HG02798 (cell line): Measurements from ENCODE around the gene SERPINF2.
"Not testable (repeated sequence)": the region's sequence is repeated elsewhere in the genome, so short reads cannot be mapped to it uniquely, and the experiment has no call there.

Experiments
- ATAC-seq: cut with Tn5 transposase; IDR thresholded peaks from one replicate; pipeline ENCODE4 v1.9.1; 2021; ENCODE audit warnings: mild to moderate bottlenecking; ENCODE audit not compliant: unreplicated experiment, poor library complexity

SERPINF2 gene

GRCh38 chr17:1758807-1759206 lies 16.1 kb downstream of the SERPINF2 start:
- ATAC-seq, result no peak

- ATAC-seq, result no peak
Measured at GRCh38 chr17:1759529-1759928, 16.9 kb downstream of the SERPINF2 start.

GRCh38 chr17:1762233-1762900 lies 19.7 kb downstream of the SERPINF2 start:
- ATAC-seq, result no peak

GRCh38 chr17:1762901-1763898 lies 20.5 kb downstream of the SERPINF2 start:
- ATAC-seq, result no peak

GRCh38 chr17:1764284-1764683 lies 21.6 kb downstream of the SERPINF2 start:
- ATAC-seq, result no peak

- ATAC-seq, result not testable (repeated sequence)
Measured at GRCh38 chr17:1764705-1765104, 22.0 kb downstream of the SERPINF2 start.

GRCh38 chr17:1765576-1765975 lies 22.9 kb downstream of the SERPINF2 start:
- no peak for ATAC-seq

GRCh38 chr17:1766382-1767135 lies 23.9 kb downstream of the SERPINF2 start:
- ATAC-seq, result no peak

- no peak for ATAC-seq
Measured at GRCh38 chr17:1767358-1767757, 24.7 kb downstream of the SERPINF2 start.

- no peak for ATAC-seq
Measured at GRCh38 chr17:1769822-1770477, 27.3 kb downstream of the SERPINF2 start.

- ATAC-seq, result not testable (repeated sequence)
Measured at GRCh38 chr17:1773000-1773695, 30.5 kb downstream of the SERPINF2 start.

- no peak for ATAC-seq
Measured at GRCh38 chr17:1773696-1774181, 31.1 kb downstream of the SERPINF2 start.

GRCh38 chr17:1774390-1775176 lies 31.9 kb downstream of the SERPINF2 start:
- no peak for ATAC-seq

- no peak for ATAC-seq
Measured at GRCh38 chr17:1776328-1776727, 33.7 kb downstream of the SERPINF2 start.

GRCh38 chr17:1776857-1777256 lies 34.2 kb downstream of the SERPINF2 start:
- no peak for ATAC-seq

- no peak for ATAC-seq
Measured at GRCh38 chr17:1779571-1780131, 37.0 kb downstream of the SERPINF2 start.

- no peak for ATAC-seq
Measured at GRCh38 chr17:1782171-1782567, 39.5 kb downstream of the SERPINF2 start.

- ATAC-seq, result no peak
Measured at GRCh38 chr17:1783271-1783670, 40.6 kb downstream of the SERPINF2 start.
